ENCODE data around the gene DAAM1.

The DAAM1 gene

DNA sequence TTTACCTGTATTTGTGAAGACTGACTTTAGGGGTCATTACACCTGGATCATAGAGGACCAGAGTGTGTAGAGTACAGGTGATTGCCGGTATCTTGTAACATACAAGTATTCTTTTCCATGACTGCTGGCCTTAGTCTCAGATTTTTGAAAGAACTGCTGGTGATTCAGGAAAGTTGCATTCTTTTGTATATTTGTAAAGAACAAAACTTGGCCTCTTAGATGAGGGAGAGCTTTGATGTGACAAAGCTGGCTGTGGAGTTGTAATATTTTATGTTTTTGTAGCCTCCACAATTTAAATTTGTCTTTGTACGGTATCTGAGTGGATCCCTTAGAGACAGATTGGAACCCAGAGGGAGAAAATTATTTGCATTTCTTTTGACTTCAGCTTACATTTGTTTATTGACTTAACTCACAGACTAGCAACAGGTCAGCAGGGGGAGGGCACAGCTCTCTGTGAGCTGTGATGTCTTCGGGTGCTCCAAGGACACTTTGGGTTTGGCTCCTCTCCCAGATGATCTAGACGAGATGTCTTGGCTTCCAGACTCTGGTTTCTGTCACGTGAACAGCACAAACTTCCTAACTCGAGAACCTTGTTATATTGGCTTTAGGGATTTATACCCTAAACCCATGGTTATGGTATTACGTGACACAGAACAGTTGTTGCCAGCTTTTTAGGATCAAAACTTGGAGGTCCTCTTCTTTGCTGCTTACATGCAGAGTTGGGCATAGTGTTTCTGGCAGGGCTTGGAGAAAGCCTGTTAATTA, 65.9 kb downstream of the DAAM1 start:
- in situ Hi-C loops (cut with MboI; ENCODE audit: low sequenced_read_pairs): no loop called here

- in situ Hi-C loops (cut with MboI; ENCODE audit: low sequenced_read_pairs): no loop called here
These were observed 66.6 kb downstream of the DAAM1 start for GRCh38 chr14:59254911-59255545.

- in situ Hi-C loops (cut with MboI; ENCODE audit: low sequenced_read_pairs): no loop called here
These were observed 67.9 kb downstream of the DAAM1 start for GRCh38 chr14:59256331-59256730.

DNA sequence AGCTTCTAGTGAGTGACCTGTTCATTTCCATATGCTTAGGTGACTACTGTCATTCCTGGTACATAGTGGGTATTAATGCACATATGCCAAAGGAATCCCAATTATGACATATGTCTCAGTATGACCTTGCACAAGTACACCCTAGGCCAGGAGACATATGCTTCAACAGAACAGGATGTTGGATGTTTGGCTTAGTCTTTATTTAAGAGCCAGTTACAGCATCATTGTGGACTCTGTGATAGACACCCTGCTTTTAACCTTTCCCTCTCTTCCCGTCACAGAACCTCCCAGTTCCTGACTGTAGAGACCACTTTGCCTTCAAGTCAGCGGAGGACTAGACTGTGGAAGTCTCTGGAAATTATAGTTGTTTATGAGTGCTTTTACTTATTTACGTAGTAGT, 72.9 kb downstream of the DAAM1 start:
- in situ Hi-C loops (cut with MboI; ENCODE audit: low sequenced_read_pairs): no loop called here

GRCh38 chr14:59262717-59263454, 74.4 kb downstream of the DAAM1 start:
- in situ Hi-C loops (cut with MboI; ENCODE audit: low sequenced_read_pairs): no loop called here

GRCh38 chr14:59265808-59266207, 77.3 kb downstream of the DAAM1 start:
- in situ Hi-C loops (cut with MboI; ENCODE audit: low sequenced_read_pairs): no loop called here

DNA sequence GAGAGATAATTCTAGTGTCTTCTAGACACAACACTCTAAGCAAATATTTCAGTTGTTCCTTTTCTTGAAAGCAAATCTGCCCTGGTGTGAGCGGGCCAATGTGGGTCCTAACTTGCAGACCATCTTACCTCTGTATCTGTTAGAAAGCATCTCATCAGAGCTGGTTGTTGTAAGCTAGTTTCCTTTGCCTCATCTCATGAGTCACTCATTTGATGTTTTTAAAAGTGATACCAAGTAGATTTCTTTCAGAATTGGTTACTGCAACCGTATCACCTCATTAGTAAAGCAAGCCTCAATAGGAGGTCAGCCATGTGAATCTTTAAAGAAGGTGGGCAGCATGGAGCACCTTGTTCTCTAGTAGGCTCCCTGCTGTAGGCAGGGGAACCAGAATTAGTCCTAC, 78.6 kb downstream of the DAAM1 start:
- in situ Hi-C loops (cut with MboI; ENCODE audit: low sequenced_read_pairs): no loop called here

- in situ Hi-C loops (cut with MboI; ENCODE audit: low sequenced_read_pairs): no loop called here
These were observed 79.5 kb downstream of the DAAM1 start for GRCh38 chr14:59268011-59268410.

DNA sequence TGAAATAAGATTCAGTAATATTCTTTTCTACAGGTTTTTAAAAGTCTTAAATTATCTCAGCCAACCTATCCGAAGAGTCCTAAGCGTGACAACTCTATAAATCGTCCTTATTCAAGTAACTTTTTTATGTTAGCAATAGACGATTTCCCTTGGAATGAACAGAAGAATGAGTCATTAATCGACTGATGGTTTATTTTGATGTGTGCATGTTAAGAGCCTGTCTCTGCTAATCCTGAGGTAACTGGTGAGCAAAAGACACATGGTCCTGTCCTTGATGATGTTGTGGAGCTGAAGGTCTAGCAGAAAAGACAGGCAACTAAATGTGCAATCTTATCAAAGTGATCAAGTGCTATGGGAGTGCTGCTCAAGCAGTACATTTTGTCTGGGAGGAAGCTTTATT, 80.4 kb downstream of the DAAM1 start:
- in situ Hi-C loops (cut with MboI; ENCODE audit: low sequenced_read_pairs): no loop called here

- in situ Hi-C loops (cut with MboI; ENCODE audit: low sequenced_read_pairs): no loop called here
These were observed 81.0 kb downstream of the DAAM1 start for GRCh38 chr14:59269466-59269865.

GRCh38 chr14:59271256-59271655, 82.8 kb downstream of the DAAM1 start:
- in situ Hi-C loops (cut with MboI; ENCODE audit: low sequenced_read_pairs): no loop called here

DNA sequence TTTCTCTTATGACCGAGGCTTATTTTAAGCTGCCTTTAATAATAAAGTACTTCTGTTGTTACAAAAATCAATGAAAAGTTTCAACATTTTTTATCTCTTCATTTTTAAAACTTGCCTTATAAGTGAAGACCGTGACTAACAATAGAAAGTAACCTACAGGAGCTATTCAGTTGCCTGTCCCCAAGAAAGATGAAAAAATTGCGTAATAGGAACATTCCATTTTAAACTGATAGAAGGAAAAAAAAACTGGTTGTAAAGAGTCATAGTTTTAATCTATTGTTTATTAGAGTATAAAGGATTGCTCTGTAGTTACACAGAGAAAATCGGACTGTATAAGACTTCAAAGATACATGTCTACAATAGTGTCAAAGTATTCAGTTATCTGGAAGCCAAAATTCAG, 83.3 kb downstream of the DAAM1 start:
- in situ Hi-C loops (cut with MboI; ENCODE audit: low sequenced_read_pairs): no loop called here

GRCh38 chr14:59272633-59273032, 84.2 kb downstream of the DAAM1 start:
- in situ Hi-C loops (cut with MboI; ENCODE audit: low sequenced_read_pairs): no loop called here

GRCh38 chr14:59273737-59274136, 85.3 kb downstream of the DAAM1 start:
- in situ Hi-C loops (cut with MboI; ENCODE audit: low sequenced_read_pairs): no loop called here

DNA sequence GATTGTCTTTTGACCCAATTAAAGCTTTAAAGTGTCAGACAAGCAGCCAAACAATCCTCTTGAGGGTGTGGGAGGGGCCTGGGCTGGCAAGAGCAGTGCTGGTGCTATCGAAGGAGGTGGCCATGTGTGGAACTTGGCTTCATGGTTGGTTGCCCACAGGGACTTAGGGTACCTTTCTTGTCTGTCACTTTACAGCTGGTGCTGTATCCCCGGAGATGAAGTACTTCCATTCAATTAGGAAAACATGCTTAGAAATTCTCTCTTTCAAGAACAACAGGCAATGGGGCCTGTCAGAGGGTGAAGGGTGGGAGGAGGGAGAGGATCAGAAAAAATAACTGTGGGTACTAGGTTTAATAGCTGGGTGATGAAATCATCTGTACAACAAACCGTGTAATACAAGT, 86.5 kb downstream of the DAAM1 start:
- in situ Hi-C loops (cut with MboI; ENCODE audit: low sequenced_read_pairs): no loop called here

DNA sequence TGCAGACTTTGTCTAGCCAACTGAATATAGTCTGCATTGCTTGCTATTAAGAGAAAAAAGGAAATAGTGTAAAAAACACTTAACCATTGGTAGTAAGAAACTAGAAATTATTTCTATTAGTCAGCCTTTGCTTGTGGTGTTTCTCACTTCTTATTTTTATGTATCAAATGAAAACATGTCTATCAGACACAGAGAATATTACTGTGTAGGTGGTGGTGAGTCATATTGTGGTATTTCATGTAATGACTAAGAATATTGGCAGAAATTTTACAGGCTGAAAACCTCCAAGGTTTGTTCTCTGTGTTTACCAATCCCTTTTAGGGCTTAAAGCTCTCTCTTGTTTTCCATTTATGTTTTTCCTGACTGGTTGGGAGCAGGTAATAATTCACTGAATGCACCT, 87.2 kb downstream of the DAAM1 start:
- in situ Hi-C loops (cut with MboI; ENCODE audit: low sequenced_read_pairs): no loop called here

DNA sequence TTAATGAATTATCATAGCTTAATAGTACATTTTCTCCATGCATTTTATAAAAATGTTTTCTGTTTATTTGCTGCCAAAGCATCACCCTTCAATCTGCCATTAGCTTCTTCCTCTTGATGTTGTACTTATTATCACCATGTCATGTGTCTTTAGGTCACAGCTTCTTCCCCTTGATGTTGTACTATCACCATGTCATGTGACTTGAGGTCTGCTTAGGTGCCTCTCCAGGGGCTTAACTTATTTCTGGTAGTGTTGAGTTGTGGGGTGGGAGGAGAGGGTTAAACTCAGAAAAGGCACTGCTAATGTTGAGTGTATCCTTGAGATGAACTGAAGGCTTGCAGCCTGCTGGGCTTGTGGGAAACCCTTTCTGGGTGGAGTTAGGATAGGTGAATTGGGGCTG, 87.8 kb downstream of the DAAM1 start:
- in situ Hi-C loops (cut with MboI; ENCODE audit: low sequenced_read_pairs): no loop called here

- in situ Hi-C loops (cut with MboI; ENCODE audit: low sequenced_read_pairs): no loop called here
These were observed 89.2 kb downstream of the DAAM1 start for GRCh38 chr14:59277659-59278058.

DNA sequence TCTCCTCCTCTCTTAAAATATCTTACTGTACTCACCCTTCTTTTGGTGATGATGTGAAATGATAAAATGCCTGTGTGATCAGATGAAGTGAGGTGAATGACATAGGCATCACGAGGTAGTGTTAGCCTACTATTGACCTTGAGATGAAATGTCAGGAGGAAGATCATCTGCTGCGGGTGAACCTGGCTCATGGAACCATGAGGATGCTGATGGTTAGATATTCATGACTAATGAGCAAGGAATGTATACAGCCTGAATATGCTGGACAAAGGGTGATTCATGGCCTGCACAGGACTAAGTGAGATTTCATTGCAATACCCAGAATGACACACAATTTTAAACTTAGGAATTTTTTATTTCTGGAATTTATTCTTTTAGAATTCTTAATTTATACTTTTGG, 89.6 kb downstream of the DAAM1 start:
- in situ Hi-C loops (cut with MboI; ENCODE audit: low sequenced_read_pairs): no loop called here

GRCh38 chr14:59280961-59281360, 92.5 kb downstream of the DAAM1 start:
- in situ Hi-C loops (cut with MboI; ENCODE audit: low sequenced_read_pairs): no loop called here

GRCh38 chr14:59281609-59282377, 93.3 kb downstream of the DAAM1 start:
- in situ Hi-C loops (cut with MboI; ENCODE audit: low sequenced_read_pairs): no loop called here
